ENCODE results near the gene DNAJB5.
"Not testable (repeated sequence)": the region's sequence is repeated elsewhere in the genome, so short reads cannot be mapped to it uniquely, and the experiment has no call there.

DNAJB5 gene

GRCh38 chr9:34999576-34999975 is 10.0 kb downstream of the DNAJB5 start:
- no peaks in the 10 kb centered on the region for H3K9me3 ChIP-seq (ENCODE audit: control insufficient read depth, low read length)
- H3K27ac ChIP-seq (ENCODE audit: insufficient read depth, low read length, poor library complexity, severe bottlenecking), result no peak overlapping the region
- H3K4me1 ChIP-seq (ENCODE audit: control insufficient read depth, insufficient read depth, low read length, poor library complexity, severe bottlenecking), result no peaks in the 10 kb centered on the region
- no peak for DNase-seq
- no peak overlapping the region for H3K4me3 ChIP-seq (ENCODE audit: insufficient read depth, low read depth, low read length, poor library complexity, severe bottlenecking)
- H3K27me3 ChIP-seq (replicated peaks; ENCODE audit: control insufficient read depth, insufficient read depth, low read length, poor library complexity, severe bottlenecking), result no peaks in the 10 kb centered on the region
- H3K36me3 ChIP-seq (ENCODE audit: control insufficient read depth, insufficient read depth, low read length), result no peaks in the 10 kb centered on the region

- Histone ChIP-seq H3K4me1 (ENCODE audit: control insufficient read depth, insufficient read depth, low read length, poor library complexity, severe bottlenecking) (no peaks in the 10 kb centered on the region), H3K27ac (ENCODE audit: insufficient read depth, low read length, poor library complexity, severe bottlenecking) (no peak overlapping the region), H3K27me3 (replicated peaks; ENCODE audit: control insufficient read depth, insufficient read depth, low read length, poor library complexity, severe bottlenecking) (no peaks in the 10 kb centered on the region), H3K9me3 (ENCODE audit: control insufficient read depth, low read length) (no peaks in the 10 kb centered on the region), H3K4me3 (ENCODE audit: insufficient read depth, low read depth, low read length, poor library complexity, severe bottlenecking) (no peak overlapping the region), H3K36me3 (ENCODE audit: control insufficient read depth, insufficient read depth, low read length) (no peaks in the 10 kb centered on the region)
- DNase-seq, result no peak
These were observed 11.2 kb downstream of the DNAJB5 start for GRCh38 chr9:35000535-35001284.

- Histone ChIP-seq H3K9me3 (ENCODE audit: control insufficient read depth, low read length) (no peaks in the 10 kb centered on the region), H3K36me3 (ENCODE audit: control insufficient read depth, insufficient read depth, low read length) (no peaks in the 10 kb centered on the region), H3K4me1 (ENCODE audit: control insufficient read depth, insufficient read depth, low read length, poor library complexity, severe bottlenecking) (no peaks in the 10 kb centered on the region), H3K4me3 (ENCODE audit: insufficient read depth, low read depth, low read length, poor library complexity, severe bottlenecking) (no peak overlapping the region), H3K27me3 (replicated peaks; ENCODE audit: control insufficient read depth, insufficient read depth, low read length, poor library complexity, severe bottlenecking) (no peaks in the 10 kb centered on the region), H3K27ac (ENCODE audit: insufficient read depth, low read length, poor library complexity, severe bottlenecking) (no peak overlapping the region)
- no peak for DNase-seq
These were observed 11.7 kb downstream of the DNAJB5 start for GRCh38 chr9:35001285-35001677.

- Histone ChIP-seq H3K4me3 (ENCODE audit: insufficient read depth, low read depth, low read length, poor library complexity, severe bottlenecking) (no peak overlapping the region), H3K36me3 (ENCODE audit: control insufficient read depth, insufficient read depth, low read length) (no peaks in the 10 kb centered on the region), H3K9me3 (ENCODE audit: control insufficient read depth, low read length) (no peaks in the 10 kb centered on the region), H3K27me3 (replicated peaks; ENCODE audit: control insufficient read depth, insufficient read depth, low read length, poor library complexity, severe bottlenecking) (no peaks in the 10 kb centered on the region), H3K27ac (ENCODE audit: insufficient read depth, low read length, poor library complexity, severe bottlenecking) (no peak overlapping the region), H3K4me1 (ENCODE audit: control insufficient read depth, insufficient read depth, low read length, poor library complexity, severe bottlenecking) (no peaks in the 10 kb centered on the region)
- no peak for DNase-seq
These were observed 12.4 kb downstream of the DNAJB5 start for GRCh38 chr9:35001803-35002502.

DNA sequence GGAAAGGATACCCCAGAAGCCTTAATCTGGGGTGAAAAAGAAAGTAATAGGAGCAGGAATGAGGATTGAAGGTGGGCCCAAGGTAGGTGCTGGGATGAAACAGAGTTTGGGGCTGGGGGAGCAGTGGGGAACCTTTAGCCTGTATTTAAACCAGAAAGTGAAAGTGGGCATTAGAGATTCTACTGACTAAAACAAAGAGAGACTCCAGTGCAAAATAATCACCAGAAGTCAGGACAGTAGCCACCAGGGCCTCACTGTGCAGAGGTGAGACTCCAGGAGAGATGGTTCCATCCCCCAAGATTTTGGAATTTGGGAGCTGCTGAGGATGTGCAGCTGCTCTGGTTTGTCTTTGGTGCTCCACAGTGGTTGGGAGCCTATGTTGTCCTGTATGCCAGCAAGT is 13.1 kb downstream of the DNAJB5 start:
- Histone ChIP-seq H3K9me3 (ENCODE audit: control insufficient read depth, low read length) (no peaks in the 10 kb centered on the region), H3K4me1 (ENCODE audit: control insufficient read depth, insufficient read depth, low read length, poor library complexity, severe bottlenecking) (no peaks in the 10 kb centered on the region), H3K27ac (ENCODE audit: insufficient read depth, low read length, poor library complexity, severe bottlenecking) (no peak overlapping the region), H3K4me3 (ENCODE audit: insufficient read depth, low read depth, low read length, poor library complexity, severe bottlenecking) (no peak overlapping the region), H3K27me3 (replicated peaks; ENCODE audit: control insufficient read depth, insufficient read depth, low read length, poor library complexity, severe bottlenecking) (no peaks in the 10 kb centered on the region), H3K36me3 (ENCODE audit: control insufficient read depth, insufficient read depth, low read length) (no peaks in the 10 kb centered on the region)
- DNase-seq, result no peak

DNA sequence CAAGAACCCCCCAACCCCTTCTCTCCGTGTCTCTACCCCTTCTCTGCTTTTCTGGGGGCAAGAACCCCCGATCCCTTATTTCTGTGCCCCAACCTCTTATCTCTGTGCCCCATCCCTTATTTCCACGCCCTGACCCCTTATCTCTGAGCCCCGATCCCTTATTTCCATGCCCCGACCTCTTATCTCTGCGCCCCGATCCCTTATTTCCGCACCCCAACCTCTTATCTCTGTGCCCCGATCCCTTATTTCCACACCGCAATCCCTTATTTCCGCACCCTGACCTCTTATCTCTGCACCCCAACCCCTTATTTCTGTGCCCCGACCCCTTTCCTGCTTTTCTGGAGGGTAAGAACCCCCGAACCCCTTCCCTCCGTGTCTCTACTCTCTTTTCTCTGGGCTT is 14.8 kb downstream of the DNAJB5 start:
- not testable (repeated sequence) for H3K27ac ChIP-seq (ENCODE audit: insufficient read depth, low read length, poor library complexity, severe bottlenecking); H3K36me3 ChIP-seq (ENCODE audit: control insufficient read depth, insufficient read depth, low read length); H3K27me3 ChIP-seq (replicated peaks; ENCODE audit: control insufficient read depth, insufficient read depth, low read length, poor library complexity, severe bottlenecking); H3K4me3 ChIP-seq (ENCODE audit: insufficient read depth, low read depth, low read length, poor library complexity, severe bottlenecking); DNase-seq; H3K4me1 ChIP-seq (ENCODE audit: control insufficient read depth, insufficient read depth, low read length, poor library complexity, severe bottlenecking); H3K9me3 ChIP-seq (ENCODE audit: control insufficient read depth, low read length)

DNA sequence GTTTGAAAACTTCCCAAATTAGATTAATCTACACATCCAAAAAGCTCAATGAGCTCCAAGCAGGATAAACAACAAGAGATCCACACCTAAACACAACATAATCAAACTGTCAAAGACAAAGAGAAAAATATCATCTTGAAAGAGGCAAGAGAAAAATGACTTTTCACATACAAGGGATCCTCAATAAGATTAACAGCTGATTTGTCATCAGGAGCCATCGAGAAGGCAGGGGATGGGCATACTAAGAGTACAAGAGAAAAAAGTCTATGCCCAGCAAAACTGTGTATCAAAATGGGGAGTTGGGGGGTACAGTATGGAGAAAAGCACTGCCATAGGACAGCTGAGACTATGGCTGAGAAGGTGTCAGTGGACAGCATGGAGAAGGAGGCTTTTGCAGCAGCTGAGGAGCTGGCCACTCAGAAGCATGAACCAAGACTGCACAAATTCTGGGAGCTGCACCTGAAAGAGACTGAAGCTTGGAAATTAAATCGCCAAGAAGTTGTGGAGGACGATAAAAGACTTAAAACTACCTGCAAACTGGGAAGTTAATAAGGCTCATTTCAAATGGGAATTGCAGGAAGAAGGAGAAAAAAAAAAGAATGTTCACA is 20.9 kb downstream of the DNAJB5 start:
- H3K27me3 ChIP-seq (replicated peaks; ENCODE audit: control insufficient read depth, insufficient read depth, low read length, poor library complexity, severe bottlenecking), result no peaks in the 10 kb centered on the region
- H3K27ac ChIP-seq (ENCODE audit: insufficient read depth, low read length, poor library complexity, severe bottlenecking), result no peak overlapping the region
- no peaks in the 10 kb centered on the region for H3K36me3 ChIP-seq (ENCODE audit: control insufficient read depth, insufficient read depth, low read length)
- peaks cover 5% of the 10 kb centered on the region for H3K9me3 ChIP-seq (ENCODE audit: control insufficient read depth, low read length)
- H3K4me3 ChIP-seq (ENCODE audit: insufficient read depth, low read depth, low read length, poor library complexity, severe bottlenecking), result no peak overlapping the region
- no peak for DNase-seq
- H3K4me1 ChIP-seq (ENCODE audit: control insufficient read depth, insufficient read depth, low read length, poor library complexity, severe bottlenecking), result no peaks in the 10 kb centered on the region

DNA sequence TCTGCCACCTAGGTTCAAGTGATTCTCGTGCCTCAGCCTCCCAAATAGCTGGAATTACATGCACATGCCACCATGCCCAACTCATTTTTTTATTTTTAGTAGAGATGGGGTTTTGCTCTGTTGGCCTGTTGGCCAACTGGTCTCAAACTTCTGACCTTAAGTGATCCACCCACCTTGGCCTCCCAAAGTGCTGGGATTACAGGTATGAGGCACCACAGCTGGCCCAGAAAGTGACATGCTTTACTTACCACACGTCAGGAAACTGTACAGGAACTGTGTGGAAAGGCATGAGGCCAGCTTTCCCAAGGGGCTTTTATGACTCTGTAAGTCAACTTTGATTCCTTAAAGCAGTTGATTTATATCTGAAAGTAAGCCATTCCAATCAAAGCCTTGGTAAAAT is 25.0 kb downstream of the DNAJB5 start:
- DNase-seq, result no peak
- no peaks in the 10 kb centered on the region for H3K4me1 ChIP-seq (ENCODE audit: control insufficient read depth, insufficient read depth, low read length, poor library complexity, severe bottlenecking)
- H3K9me3 ChIP-seq (ENCODE audit: control insufficient read depth, low read length), result peaks cover 5% of the 10 kb centered on the region
- no peaks in the 10 kb centered on the region for H3K27me3 ChIP-seq (replicated peaks; ENCODE audit: control insufficient read depth, insufficient read depth, low read length, poor library complexity, severe bottlenecking)
- no peak overlapping the region for H3K4me3 ChIP-seq (ENCODE audit: insufficient read depth, low read depth, low read length, poor library complexity, severe bottlenecking)
- no peaks in the 10 kb centered on the region for H3K36me3 ChIP-seq (ENCODE audit: control insufficient read depth, insufficient read depth, low read length)
- H3K27ac ChIP-seq (ENCODE audit: insufficient read depth, low read length, poor library complexity, severe bottlenecking), result no peak overlapping the region

GRCh38 chr9:35023443-35023842 is 33.9 kb downstream of the DNAJB5 start:
- not testable (repeated sequence) for H3K27me3 ChIP-seq (replicated peaks; ENCODE audit: control insufficient read depth, insufficient read depth, low read length, poor library complexity, severe bottlenecking); H3K36me3 ChIP-seq (ENCODE audit: control insufficient read depth, insufficient read depth, low read length); DNase-seq; H3K4me1 ChIP-seq (ENCODE audit: control insufficient read depth, insufficient read depth, low read length, poor library complexity, severe bottlenecking); H3K4me3 ChIP-seq (ENCODE audit: insufficient read depth, low read depth, low read length, poor library complexity, severe bottlenecking); H3K27ac ChIP-seq (ENCODE audit: insufficient read depth, low read length, poor library complexity, severe bottlenecking); H3K9me3 ChIP-seq (ENCODE audit: control insufficient read depth, low read length)

GRCh38 chr9:35026671-35027070 is 37.1 kb downstream of the DNAJB5 start:
- Histone ChIP-seq H3K27ac (ENCODE audit: insufficient read depth, low read length, poor library complexity, severe bottlenecking) (no peak overlapping the region), H3K27me3 (replicated peaks; ENCODE audit: control insufficient read depth, insufficient read depth, low read length, poor library complexity, severe bottlenecking) (no peaks in the 10 kb centered on the region), H3K4me3 (ENCODE audit: insufficient read depth, low read depth, low read length, poor library complexity, severe bottlenecking) (no peak overlapping the region), H3K9me3 (ENCODE audit: control insufficient read depth, low read length) (no peaks in the 10 kb centered on the region), H3K36me3 (ENCODE audit: control insufficient read depth, insufficient read depth, low read length) (no peaks in the 10 kb centered on the region), H3K4me1 (ENCODE audit: control insufficient read depth, insufficient read depth, low read length, poor library complexity, severe bottlenecking) (no peaks in the 10 kb centered on the region)
- DNase-seq, result no peak
